HG02759 (cell line): ENCODE data around the gene CFTR.
A peak's percentile ranks its signal among the peaks of the same experiment; 100 is the strongest.
"Not testable (repeated sequence)": the region's sequence is repeated elsewhere in the genome, so short reads cannot be mapped to it uniquely, and the experiment has no call there.

Source experiments
- ATAC-seq: cut with Tn5 transposase; IDR thresholded peaks from one replicate; pipeline ENCODE4 v1.9.1; 2021; ENCODE audit warnings: mild to moderate bottlenecking, moderate library complexity; ENCODE audit not compliant: unreplicated experiment

Gene CFTR

GRCh38 chr7:117683430-117684175 lies 203.8 kb downstream of the CFTR start:
- no peak for ATAC-seq

GRCh38 chr7:117685795-117686194 lies 206.0 kb downstream of the CFTR start:
- no peak for ATAC-seq

DNA sequence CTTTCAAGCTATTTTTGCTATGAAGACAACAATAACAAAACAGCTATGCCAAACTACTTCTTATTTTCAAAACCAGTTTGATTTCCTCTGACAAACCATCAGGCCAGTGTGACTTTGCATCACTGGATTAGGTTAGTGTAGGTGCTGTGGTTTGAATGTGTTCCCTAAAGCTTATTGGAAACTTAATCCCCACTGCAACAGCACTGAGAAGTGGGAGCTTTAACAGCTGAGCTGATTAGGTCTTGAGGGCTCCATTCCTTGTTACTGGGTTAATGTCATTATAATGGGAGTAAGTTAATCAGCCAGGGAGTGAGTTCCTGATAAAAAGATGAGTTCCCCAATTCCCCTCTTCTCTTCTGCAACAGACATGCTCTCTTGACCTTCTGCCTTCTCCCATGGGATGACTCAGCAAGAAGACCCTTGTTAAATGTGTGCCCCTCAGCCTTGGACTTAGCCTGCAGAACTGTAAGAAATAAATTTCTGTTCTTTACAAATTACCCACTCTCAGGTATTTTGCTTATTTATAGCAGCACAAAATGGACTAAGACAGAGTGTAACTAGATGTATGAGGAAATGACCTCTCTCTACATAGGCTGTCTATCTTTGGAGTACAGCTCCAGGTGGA lies 206.6 kb downstream of the CFTR start:
- ATAC-seq = no peak

DNA sequence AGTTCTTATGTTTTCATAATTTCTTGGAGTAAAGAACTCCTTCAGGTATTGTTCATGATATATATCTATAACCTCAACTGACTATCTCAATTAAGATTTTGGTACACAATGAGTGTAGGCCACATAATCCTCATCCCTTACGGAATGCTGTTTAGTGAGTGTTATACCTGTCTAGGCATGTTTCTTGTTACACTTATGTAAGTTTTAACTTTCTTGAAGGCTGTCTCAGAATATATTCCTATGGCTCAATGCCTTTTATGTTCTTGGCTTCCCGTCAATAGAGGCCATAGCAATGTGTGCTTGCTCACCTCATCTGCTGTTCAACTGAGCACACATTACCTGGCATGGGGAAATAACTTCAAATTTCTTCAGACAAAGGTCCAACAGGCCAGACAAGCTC lies 208.3 kb downstream of the CFTR start:
- ATAC-seq = no peak

GRCh38 chr7:117689406-117689805 lies 209.6 kb downstream of the CFTR start:
- ATAC-seq = no peak

- ATAC-seq = no peak
Observed at GRCh38 chr7:117690147-117690546, 210.3 kb downstream of the CFTR start.

DNA sequence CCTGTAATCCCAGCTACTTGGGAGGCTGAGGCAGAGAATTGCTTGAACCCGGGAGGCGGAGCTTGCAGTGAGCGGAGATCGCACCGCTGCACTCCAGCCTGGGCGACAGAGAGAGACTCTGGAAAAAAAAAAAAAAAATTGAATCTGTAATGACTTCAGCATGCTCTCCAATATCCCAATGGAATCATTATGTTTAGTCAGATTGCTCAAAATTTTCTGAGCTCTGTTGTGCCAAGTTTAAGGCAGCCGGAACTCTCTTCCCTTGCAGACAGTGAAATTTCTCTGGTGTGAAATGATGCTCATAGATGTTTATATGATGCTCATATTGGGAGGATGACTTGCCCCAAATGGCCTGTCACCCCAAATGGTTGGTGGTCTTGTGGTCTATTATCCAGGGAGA lies 212.5 kb downstream of the CFTR start:
- no peak for ATAC-seq

DNA sequence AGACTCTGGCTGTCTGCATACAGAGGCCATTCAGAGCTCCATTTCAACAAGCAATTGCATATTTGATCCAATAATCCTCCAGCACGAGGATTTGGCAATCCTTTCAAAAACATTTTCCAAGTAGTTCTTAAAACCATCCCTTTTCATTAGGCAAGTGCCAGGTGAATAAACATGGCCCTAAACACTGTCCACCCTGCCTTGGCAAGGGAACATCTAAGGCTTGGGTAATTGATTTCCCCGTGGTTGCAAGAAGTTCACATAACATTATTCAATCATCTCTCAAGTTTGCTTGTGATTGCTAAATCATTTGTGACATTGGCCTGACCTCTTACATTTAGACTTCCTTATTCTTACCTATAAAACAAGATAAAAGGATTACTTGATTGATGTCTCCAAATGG lies 218.2 kb downstream of the CFTR start:
- ATAC-seq = no peak

- no peak for ATAC-seq
Observed at GRCh38 chr7:117704063-117704462, 224.2 kb downstream of the CFTR start.

GRCh38 chr7:117705630-117706029 lies 225.8 kb downstream of the CFTR start:
- ATAC-seq = no peak

DNA sequence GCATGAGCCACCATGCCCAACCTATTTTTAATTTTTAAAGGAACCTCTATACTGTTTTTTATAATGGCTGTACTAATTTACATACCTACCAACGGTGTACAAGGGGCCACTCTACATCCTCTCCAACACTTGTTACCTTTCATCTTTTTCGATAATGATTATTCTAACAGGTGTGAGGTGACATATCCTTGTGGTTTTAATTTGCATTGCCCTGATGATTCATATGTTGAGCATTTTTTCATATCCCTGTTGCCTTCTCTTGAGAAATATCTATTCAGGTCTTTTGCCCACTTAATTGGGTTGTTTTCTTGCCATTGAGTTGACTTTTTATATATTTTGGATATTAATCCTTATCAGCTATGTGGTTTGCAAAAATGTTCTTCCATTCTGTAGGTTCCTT lies 226.4 kb downstream of the CFTR start:
- no peak for ATAC-seq

DNA sequence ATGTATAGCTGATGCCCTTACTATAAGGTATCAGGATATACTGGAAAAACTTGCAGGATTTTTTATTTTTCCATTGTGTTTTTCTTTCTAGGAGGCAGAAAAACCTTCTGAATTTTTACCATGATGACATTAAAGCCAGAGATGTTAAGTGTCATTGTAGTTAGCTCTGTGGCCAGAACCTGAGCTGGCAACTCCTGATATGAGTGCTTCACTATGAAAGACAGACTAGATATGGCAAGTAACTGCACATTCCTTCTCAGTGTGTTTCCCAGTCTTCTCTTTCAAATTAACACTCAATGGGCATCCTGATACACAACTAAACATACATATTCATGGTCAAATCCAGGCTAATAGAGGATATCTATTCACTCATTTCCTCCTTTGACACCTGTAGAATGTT lies 227.3 kb downstream of the CFTR start:
- no peak for ATAC-seq

GRCh38 chr7:117708173-117708572 lies 228.3 kb downstream of the CFTR start:
- ATAC-seq = not testable (repeated sequence)

GRCh38 chr7:117711556-117711955 lies 231.7 kb downstream of the CFTR start:
- ATAC-seq = no peak

- peak; percentile 85 for ATAC-seq
Observed at GRCh38 chr7:117715784-117716445, 236.1 kb downstream of the CFTR start.

DNA sequence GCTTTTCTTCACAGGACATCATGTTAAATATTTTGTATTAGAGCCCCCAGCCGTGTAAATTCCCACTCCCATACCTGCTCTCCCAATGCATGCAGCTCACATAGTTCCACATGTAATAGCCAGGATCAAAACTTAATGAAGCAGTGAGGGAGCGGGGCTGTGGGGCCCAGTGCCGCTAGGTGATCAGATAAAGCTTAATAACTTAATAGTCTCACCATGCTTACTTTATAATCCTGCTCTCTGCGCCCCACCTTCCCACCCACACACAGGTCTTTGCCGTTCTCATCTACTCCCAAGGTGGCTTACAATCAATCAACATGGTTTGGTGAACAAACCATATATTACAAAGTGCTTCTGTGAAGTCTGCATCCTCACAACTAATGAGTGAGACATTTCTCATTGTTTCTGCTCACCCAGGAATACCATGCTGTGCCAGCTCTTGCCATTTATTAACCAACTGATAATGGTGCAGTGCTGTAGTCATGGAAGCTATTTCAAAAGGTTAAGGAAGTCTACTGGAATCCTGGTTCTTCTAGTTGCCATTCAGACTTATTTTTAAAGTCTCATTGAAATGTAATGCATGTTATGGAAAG lies 237.0 kb downstream of the CFTR start:
- ATAC-seq = no peak

- ATAC-seq = no peak
Observed at GRCh38 chr7:117717357-117717756, 237.5 kb downstream of the CFTR start.
